GM10248 (cell line): ENCODE measurements around the gene LRP5.

Experiments used
- CTCF ChIA-PET: fragments of 300-600 bp; sonication (Branson Sonifier 250); formaldehyde crosslinking; extraction: SDS; loops from one replicate; lab custom pipeline; 2021; ENCODE audit warnings: antibody characterized with exemption; lab: Yijun Ruan, JAX
- POLR2A ChIA-PET: fragments of 350-650 bp; sonication (Branson Sonifier 250); formaldehyde crosslinking; extraction: SDS; loops from one replicate; lab custom pipeline; 2020; ENCODE audit warnings: antibody characterized with exemption; lab: Yijun Ruan, JAX
- DNase-seq: peaks from one replicate; pipeline ENCODE4 v3.0.0; 2012; ENCODE audit errors: extremely low spot score
- CTCF ChIP-seq: IDR thresholded peaks from 2 replicates; pipeline ENCODE4 v1.5.1; 2012; ENCODE audit warnings: mild to moderate bottlenecking, low read depth; ENCODE audit errors: extremely low read depth, missing control alignments, control extremely low read depth

Gene LRP5

GRCh38 chr11:68369756-68370155, 57.4 kb downstream of the LRP5 start:
- POLR2A ChIA-PET, result no interaction called here
- TF ChIP-seq CTCF, result no peak
- CTCF ChIA-PET, result interaction anchor here (0.7 to 1.9 kb wide), 4 partner anchors 11 to 56 kb away, joined by 3 to 7 read pairs (median 3); no protein-coding TSS in a partner anchor

GRCh38 chr11:68370211-68371111, 58.1 kb downstream of the LRP5 start:
- TF ChIP-seq CTCF, result no peak
- peak; percentile 92 for DNase-seq
- POLR2A ChIA-PET, result no interaction called here
- CTCF ChIA-PET, result interaction anchor here (0.7 to 1.9 kb wide), 12 partner anchors 10 to 161 kb away, joined by 3 to 7 read pairs (median 3); no protein-coding TSS in a partner anchor

More at GRCh38 chr11:68369756-68370155, 57.4 kb downstream of the LRP5 start:
- DNase-seq, result no peak

- DNase-seq, result no peak
Measured at GRCh38 chr11:68371171-68372041, 59.0 kb downstream of the LRP5 start.

GRCh38 chr11:68372114-68372513, 59.7 kb downstream of the LRP5 start:
- CTCF ChIA-PET, result interaction anchor here (3.4 kb wide), 1 partner anchor 12 kb away, joined by 13 read pairs; no protein-coding TSS in a partner anchor
- POLR2A ChIA-PET, result no interaction called here
- no peak for DNase-seq
- TF ChIP-seq CTCF, result no peak

More at GRCh38 chr11:68371171-68372041, 59.0 kb downstream of the LRP5 start:
- POLR2A ChIA-PET, result no interaction called here
- no peak for TF ChIP-seq CTCF
- CTCF ChIA-PET, result interaction anchor here (0.8 to 1.9 kb wide), 10 partner anchors 9 to 162 kb away, joined by 3 to 7 read pairs (median 3); no protein-coding TSS in a partner anchor

GRCh38 chr11:68372625-68373024, 60.2 kb downstream of the LRP5 start:
- CTCF ChIA-PET, result interaction anchor here (3.4 kb wide), 1 partner anchor 12 kb away, joined by 13 read pairs; no protein-coding TSS in a partner anchor
- POLR2A ChIA-PET, result no interaction called here
- TF ChIP-seq CTCF, result no peak
- no peak for DNase-seq

GRCh38 chr11:68373189-68373814, 60.9 kb downstream of the LRP5 start:
- ChIA-PET CTCF (interaction anchor here (3.4 kb wide), 1 partner anchor 11 kb away, joined by 13 read pairs; no protein-coding TSS in a partner anchor), POLR2A (no interaction called here)
- TF ChIP-seq CTCF, result no peak
- no peak for DNase-seq
